GM23338 (cell line): ENCODE measurements around the gene AKIRIN2.

Source experiments
- EZH2 ChIP-seq: fragments of 200-600 bp; sonication (generic); IDR thresholded peaks from one replicate; pipeline ENCODE4 v1.8.0; 2017; ENCODE audit warnings: antibody characterized with exemption, mild to moderate bottlenecking, low read depth; ENCODE audit not compliant: unreplicated experiment
- TF ChIP-seq, protein P1 (sequence below), 2 experiments: fragments of 200-600 bp in 1 of 2; sonication (generic) in 1 of 2; conservative IDR thresholded peaks; 2 replicates each; pipeline versions ENCODE4 v1.5.1 to v1.6.1; 2016 to 2017; ENCODE audit warnings: antibody characterized with exemption in 2 of 2, low read depth in 2 of 2, mild to moderate bottlenecking in 2 of 2, moderate library complexity in 1 of 2

DNA sequence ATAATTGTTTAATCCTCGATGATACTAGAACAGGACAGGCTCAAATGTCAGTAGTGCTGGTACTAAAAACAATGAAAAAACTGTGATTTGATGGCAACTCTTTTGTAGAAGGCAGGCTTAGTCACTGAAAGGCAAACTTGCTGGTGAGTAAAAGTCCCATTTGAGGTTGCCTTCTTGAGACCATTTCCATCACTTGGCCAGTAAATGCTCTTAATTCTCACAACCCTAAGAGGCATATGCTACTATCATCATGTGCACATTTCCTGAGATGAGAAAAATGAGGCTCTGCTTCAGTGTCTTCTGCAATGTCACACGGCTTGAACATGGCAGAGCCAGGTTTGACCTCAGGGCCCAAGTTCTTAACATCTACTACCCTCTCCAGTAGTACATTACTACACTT, 9.9 kb downstream of the AKIRIN2 start:
- TF ChIP-seq, protein P1, sequence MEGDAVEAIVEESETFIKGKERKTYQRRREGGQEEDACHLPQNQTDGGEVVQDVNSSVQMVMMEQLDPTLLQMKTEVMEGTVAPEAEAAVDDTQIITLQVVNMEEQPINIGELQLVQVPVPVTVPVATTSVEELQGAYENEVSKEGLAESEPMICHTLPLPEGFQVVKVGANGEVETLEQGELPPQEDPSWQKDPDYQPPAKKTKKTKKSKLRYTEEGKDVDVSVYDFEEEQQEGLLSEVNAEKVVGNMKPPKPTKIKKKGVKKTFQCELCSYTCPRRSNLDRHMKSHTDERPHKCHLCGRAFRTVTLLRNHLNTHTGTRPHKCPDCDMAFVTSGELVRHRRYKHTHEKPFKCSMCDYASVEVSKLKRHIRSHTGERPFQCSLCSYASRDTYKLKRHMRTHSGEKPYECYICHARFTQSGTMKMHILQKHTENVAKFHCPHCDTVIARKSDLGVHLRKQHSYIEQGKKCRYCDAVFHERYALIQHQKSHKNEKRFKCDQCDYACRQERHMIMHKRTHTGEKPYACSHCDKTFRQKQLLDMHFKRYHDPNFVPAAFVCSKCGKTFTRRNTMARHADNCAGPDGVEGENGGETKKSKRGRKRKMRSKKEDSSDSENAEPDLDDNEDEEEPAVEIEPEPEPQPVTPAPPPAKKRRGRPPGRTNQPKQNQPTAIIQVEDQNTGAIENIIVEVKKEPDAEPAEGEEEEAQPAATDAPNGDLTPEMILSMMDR (conservative IDR thresholded peaks at IDR 0.05; ENCODE audit: low read depth in 2 of 2), result no peak
- TF ChIP-seq EZH2, result no peak
